HPDE6-E6E7 (cell line): ENCODE measurements around the gene CDC27.
"Not testable (repeated sequence)": the region's sequence is repeated elsewhere in the genome, so short reads cannot be mapped to it uniquely, and the experiment has no call there.

Experiments
- DNase-seq: peaks from one replicate; pipeline ENCODE4 v3.0.0; 2011; ENCODE audit warnings: missing footprints; ENCODE audit errors: extremely low spot score

The CDC27 gene

GRCh38 chr17:47219621-47220475 lies 30.8 kb upstream of the CDC27 start:
- no peak for DNase-seq

DNA sequence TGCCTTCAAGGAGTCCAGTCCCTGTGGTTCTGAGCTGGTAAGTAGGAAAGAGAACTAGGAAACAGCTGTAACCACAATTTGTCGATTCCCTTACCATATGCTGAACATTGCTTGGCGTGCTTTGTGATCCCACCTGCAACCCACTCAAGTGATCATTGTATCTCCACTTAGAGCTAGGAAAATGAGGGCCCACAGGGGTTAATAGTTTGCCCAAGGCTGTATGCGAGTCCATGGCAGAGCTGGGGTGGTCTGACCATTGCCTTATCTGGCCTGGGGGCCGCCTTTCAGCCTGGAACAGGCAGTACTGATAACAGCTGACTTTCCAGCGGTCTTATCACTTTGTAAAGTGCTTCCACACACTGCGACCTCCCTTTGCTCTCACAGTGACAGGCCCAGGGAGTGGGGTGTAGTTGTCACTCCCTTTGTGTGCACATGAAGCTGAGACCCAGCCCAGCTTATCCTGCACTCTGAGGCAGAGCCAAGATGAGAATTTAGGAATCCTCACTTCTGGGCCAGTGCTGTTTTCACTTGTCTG lies 29.9 kb upstream of the CDC27 start:
- no peak for DNase-seq

GRCh38 chr17:47217279-47217678 lies 28.2 kb upstream of the CDC27 start:
- DNase-seq, result not testable (repeated sequence)

DNA sequence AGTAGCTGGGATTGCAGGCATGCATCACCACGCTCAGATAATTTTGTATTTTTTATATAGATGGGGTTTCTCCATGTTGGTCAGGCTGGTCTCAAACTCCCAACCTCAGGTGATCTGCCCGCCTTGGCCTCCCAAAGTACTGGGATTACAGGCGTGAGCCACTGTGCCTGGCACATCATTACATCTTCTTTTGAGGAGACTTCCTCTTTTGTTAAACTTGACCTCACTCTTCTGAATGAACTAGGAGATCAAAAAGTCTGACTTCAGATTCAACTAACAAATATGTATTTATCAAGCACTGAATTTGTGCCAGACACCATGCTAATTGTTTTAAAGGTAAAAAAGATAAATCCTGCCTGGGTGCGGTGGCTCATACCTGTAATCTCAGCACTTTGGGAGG lies 27.7 kb upstream of the CDC27 start:
- not testable (repeated sequence) for DNase-seq

DNA sequence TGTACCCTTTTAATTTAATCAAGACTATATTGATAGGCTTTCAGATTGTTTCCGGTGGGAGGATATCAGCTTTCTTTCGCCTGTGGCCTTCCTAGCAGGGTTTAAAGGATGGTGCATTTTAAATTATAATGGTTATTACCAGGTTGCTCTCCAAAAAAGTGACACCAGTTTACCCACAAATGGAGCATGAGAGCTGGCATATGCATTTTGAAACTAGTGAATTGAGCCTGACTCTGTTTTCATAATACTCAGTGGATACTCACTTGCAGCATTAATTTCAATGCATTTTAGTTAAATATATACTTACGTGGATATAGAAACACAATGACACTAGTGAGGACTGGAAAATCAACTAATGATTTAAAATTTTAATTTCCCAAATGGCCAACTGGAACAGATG lies 25.8 kb upstream of the CDC27 start:
- no peak for DNase-seq

GRCh38 chr17:47213540-47213939 lies 24.4 kb upstream of the CDC27 start:
- DNase-seq, result no peak

- DNase-seq, result no peak
Observed at GRCh38 chr17:47212458-47212857, 23.4 kb upstream of the CDC27 start.

- DNase-seq, result no peak
Observed at GRCh38 chr17:47210779-47211178, 21.7 kb upstream of the CDC27 start.

DNA sequence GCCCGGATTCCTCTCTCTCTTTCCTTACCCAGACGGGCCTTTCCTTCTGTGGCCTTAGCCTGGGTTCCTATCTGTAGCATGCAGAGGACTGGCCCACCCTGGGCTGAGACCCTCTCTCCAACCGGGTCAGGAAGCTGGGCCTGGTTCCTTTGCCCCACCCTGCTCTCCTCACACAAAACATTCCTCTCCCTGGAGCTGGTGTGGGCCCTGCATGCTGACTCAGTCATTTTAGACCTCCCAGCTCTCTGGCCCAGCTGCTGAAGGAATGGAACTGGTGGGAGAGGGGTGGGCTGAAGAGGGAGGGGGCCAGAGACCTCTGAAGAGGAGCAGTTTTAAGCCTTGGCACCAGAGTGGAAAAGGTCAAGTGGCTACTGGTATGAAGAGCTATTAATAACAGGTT lies 21.0 kb upstream of the CDC27 start:
- no peak for DNase-seq

GRCh38 chr17:47209499-47209898 lies 20.4 kb upstream of the CDC27 start:
- no peak for DNase-seq

- DNase-seq, result no peak
Observed at GRCh38 chr17:47208744-47209488, 19.8 kb upstream of the CDC27 start, which contains the start of gene MYL4. MYL4 (plus strand) TSS chr17:47209348; CDS start chr17:47209423, 75 bp downstream.

DNA sequence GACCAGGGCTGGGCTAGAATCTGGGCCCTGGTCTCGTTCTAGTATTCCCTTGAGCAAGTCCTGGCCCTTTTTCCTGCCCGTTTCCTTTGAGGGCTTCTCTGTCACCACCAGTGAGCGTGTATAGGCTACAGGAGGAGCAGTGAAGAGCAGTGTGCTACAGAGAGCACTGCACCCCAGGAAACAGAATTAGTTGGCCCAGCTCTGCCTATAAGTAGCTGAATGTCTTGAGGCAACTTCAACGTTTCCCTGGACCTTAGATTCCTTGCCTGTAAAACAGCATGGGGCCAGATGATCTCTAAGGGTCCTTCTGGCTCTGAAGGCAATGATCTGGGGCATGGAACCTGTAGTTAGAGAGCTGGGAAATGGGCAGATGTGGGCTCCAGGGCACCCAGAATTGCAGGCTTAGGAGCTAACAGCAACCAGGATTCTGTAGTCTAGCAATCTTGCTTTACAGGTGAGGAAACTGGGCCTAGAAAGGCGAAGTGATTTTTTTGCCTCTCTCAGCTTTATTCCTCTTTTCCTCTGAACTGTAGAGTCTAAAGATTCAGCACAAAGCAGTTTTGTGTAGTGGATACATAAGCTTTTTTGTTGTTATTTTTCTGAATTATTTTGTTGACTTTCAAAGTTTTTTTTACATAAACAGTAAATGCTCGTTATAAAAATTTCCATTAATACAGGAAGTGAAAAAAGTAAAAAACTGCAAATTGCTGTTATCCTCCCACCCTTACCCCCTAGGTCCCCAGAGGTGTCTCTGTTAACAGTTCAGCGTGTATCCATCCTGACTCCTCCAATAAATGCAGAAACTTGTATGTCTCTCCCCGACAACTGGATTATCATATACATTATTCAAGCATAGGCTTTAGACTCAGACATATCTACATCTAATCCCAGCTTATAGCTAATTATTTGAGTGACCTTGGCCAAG lies 18.3 kb upstream of the CDC27 start:
- DNase-seq, result no peak

DNA sequence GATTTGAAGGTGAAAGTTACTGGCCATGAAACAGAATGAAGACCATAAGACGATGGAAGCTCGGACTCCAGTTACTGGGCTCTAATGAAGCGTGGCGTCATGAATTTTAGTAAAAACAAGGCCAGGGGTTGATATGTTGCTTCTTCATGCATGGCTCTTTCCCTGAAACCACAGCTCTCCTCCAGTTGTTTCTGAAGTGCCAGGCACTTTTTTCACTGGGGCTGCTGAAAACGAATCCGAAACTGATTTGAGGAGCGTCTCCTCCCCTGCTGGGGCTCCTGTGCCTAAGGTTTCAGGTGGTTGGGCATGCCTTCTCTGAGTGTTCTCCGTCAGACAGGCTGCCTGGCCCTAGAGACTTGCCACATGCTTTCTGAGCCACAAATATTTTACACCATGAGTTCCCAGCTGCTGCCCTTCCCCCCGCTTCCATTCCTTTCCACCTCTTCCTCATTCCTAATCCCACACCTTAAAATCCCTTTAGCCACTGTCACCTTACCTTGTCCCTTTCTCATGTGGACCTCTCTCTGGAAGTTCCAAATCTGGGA lies 16.4 kb upstream of the CDC27 start:
- DNase-seq, result no peak

GRCh38 chr17:47204722-47205418 lies 15.8 kb upstream of the CDC27 start:
- no peak for DNase-seq

DNA sequence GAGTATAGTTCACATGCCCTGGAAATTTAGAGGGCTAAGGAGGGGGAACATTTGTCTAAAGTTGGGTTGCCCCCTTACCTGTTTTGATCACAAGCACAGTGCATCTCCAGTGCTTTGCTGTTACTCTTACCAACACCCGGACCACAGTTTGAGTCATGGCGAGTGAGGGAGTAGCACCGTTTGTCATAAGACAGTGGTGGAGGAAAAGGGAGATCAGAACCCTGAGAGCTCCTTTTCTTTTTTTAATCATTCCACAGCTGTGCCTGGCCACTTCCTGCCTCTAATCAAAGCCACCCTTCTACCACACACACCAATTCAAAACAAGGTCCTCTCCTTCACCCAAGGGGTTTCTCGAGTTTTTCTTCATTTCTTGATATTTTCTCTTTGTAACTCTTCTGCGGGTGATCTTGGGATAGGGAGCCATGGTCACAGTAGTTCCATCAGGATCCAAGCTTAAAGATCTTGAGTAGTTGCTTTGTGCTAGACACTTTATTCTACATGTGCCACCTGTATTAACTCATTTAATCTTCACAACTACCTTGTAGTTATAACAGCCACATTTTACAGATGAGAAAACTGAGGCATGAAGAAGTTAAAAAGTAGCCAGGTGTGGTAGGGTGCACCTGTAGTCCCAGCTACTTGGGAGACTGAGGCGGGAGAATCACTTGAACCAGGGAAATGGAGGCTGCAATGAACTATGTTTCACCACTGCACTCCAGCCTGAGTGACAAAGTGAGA lies 15.1 kb upstream of the CDC27 start:
- DNase-seq, result no peak

GRCh38 chr17:47201166-47201565 lies 12.1 kb upstream of the CDC27 start:
- no peak for DNase-seq

- DNase-seq, result no peak
Observed at GRCh38 chr17:47200325-47200664, 11.2 kb upstream of the CDC27 start.

DNA sequence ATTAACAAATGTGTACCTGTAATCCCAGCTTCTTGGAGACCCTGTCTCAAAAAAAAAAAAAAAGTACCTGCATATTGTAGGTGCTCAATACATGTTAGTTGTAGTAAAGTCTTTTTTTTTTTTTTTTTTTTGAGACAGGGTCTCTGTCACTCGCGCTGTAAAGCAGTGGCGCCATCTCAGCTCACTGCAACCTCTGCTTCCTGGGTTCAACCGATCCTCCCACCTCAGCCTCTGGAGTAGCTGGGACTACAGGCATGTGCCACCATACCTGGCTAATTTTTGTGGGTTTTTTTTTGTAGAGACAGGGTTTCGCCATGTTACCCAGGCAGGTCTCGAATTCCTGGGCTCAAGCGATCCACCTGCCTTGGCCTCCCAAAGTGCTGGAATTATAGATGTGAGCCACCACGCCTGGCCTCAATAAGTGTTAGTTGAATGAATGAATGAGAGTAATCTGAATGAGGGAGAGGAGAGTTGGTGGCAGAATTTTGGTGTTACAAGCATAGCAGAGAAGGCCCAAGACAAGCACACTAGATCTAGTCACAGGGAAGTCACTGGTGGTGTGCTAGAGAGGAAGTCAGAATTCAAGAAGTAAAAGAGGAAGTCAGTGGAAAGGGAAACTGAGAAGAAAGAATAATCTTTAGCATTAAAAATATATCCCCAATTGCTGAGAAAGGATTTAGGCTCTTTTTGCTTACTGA lies 10.7 kb upstream of the CDC27 start:
- DNase-seq, result no peak

GRCh38 chr17:47197821-47198220 lies 8.7 kb upstream of the CDC27 start:
- DNase-seq, result no peak
